NCI-H2227 (cell line): ENCODE results near the gene MRPL44.
"Not testable (repeated sequence)": the region's sequence is repeated elsewhere in the genome, so short reads cannot be mapped to it uniquely, and the experiment has no call there.

Source experiments
- DNase-seq: peaks from one replicate; lab custom pipeline; 2025; ENCODE audit not compliant: unreplicated experiment; lab: John Stamatoyannopoulos, UW

The MRPL44 gene

DNA sequence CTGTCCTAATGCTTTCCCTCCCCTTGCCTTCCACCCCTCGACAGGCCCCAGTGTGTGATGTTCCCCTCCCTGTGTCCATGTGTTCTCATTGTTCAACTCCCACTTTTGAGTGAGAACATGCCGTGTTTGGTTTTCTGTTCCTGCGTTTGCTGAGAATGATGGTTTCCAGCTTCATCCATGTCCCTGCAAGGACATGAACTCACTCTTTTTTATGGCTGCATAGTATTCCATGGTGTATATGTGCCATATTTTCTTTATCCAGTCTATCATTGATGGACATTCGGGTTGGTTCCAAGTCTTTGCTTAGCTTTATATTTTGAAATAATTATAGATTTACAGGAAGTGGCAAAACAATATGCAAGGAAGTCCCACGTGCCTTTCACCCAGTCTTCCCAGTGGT lies 43.4 kb downstream of the MRPL44 start:
- not testable (repeated sequence) for DNase-seq

DNA sequence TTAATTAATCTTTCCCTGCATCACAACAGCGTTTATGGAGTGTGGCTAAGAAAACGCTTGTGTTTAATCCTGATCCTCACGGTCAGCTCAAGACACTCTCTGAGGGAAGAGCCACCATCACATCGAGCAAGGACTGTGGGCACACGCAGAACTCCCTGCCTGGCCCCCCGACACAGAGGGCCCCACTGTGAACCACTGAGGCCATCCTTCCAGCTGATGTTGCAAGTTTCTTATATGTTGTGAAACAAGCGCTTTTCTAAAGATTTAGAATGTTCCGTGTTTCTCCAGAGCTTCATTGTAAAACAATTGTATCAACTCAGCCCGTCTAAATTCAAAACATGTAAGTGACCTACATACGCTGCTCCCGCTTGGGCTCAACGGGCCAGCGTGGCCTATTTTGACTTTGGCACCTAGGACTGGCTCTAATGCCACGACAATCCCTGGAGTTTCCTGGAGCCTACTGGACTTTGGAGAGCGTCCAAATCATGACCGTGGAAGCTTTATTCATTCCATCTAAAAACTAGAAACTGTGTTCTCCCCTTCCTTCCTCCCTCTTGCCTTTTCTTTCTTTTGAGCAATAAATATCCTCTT lies 46.9 kb downstream of the MRPL44 start:
- DNase-seq: no peak

DNA sequence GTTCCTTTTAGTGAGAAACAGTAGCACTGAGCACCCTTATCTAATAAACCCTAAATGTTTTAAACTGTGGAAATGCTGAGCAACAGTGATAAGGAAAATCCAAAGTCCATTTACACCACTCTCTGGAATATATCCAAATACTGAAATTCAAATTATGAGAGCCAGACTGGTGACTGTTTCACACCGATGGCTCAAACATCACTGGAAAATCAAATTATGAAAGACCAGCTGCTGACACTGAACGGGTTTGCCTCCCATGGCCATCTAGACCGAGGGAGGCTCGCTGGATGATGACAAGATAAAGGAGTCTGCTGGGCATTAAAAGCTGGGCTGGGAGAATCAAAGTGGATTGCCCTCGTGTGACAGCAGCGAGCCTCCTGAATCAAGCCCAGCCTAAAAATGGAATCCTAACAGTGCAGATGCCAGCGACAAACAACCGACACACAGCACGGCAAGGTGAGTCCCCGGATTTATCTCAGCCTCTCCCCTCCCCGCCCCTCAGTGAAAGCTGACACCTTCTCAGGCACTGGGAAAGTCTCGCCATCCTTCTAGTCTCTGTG lies 51.5 kb downstream of the MRPL44 start:
- DNase-seq: no peak

DNA sequence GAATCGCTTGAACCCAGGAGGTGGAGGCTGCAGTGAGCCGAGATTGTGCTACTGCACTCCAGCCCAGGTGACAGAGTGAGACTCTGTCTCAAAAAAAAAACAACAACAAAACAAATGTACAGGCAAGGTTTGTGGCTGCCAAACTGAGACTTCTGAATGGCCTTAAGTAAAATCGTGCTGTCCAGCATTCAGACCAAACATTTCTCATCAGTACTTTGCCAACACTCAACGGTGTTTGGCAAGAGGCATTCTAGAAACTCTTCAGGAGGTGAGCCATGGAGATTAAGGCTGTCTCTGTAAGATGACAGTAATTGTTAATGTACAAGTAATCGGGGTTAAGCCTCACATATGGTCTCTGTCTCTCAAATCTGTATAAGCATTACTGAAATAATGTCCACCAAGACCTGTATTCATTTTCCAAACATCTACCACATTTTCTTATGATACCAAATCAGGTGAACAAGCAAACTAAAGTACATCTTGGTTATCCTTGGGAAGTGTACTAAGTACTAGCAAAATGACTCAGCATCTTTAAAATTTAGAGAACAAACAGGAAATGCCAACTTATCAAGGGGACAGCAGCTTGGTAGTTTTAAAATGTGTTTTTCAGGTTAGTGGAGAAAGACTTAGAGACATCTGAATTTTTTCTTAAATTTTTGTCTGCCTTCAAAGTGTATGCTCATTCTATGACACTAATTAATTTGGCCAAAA lies 52.5 kb downstream of the MRPL44 start:
- DNase-seq: no peak

DNA sequence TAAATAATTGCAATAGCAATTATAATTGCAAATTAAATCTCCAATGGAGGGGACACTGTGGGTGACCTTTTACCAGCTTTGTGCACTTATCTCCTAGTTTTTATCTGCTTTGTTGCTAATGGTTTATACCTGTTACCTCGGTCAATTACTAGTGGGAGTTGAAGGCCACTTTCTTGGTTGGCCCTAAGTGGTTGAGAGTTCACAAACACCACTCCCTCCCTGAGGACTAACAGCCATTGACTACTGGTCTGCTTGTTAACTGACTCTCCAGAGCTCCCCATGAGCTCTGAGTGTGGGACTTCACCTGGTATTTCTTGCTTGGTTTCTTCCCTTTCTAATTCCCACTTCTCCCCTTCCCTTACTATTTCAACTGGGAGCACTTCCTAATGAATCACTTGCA lies 54.6 kb downstream of the MRPL44 start:
- DNase-seq: no peak

DNA sequence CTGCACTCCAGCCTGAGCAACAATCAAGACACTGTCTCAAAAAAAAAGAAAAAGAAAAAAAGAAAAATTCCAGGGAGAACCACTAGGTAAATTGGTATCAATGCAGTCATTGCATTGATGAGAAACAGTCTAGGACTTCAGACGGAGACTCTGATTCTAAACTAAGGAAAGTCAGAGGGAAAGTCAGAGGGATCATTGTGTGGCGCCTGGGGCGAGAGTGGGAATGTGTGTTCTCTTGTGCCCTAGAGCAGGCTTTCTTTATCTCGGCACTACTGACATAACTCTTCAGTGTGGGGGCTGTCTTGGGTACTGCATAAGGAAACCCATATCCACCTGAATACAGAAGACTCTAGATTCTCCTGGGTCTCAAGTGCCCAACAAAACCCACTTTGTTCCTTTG lies 57.1 kb downstream of the MRPL44 start:
- no peak for DNase-seq

DNA sequence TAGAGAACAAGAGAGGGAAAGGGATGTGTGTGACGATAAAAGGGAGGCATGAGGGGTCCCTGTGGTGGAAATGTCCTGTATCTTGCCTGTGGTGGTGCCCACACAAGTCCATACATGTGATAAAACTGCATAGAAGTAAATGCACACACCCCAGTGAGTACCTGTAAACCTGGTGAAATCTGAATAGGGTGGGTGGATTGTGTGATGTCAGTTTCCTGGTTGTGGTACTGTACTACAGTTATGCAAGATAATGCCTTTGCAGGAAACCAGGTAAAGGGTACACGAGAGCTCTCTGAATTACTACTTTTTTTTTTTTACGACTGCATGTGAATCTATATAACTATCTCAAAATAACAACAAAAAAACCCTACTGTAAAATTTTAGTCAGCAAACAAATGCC lies 59.7 kb downstream of the MRPL44 start:
- DNase-seq: no peak
